Erythroblast (primary cell): ENCODE results near the gene C2orf92.

ENCODE experiments used
- GATA1 ChIP-seq: IDR thresholded peaks from 2 replicates; pipeline ENCODE4 v1.6.1; 2011; ENCODE audit warnings: low read depth, mild to moderate bottlenecking, control low read depth, low read length, moderate library complexity
- POLR2A ChIP-seq: IDR thresholded peaks from 2 replicates; pipeline ENCODE4 v1.6.1; 2011; ENCODE audit warnings: mild to moderate bottlenecking, low read length

- TF ChIP-seq POLR2A, result no peak
- no peak for TF ChIP-seq GATA1
Observed at GRCh38 chr2:97675430-97676113, 6.1 kb downstream of the C2orf92 start.
